Measurements from ENCODE around the gene AHR. TPM values are rescaled to one million over a fixed set of nuclear protein-coding genes. Genes with fewer than 3 reads are reported as not detected.

Gene AHR
- 84.7 and 96.4 TPM in 2 replicates for total RNA-seq
- 38.3 TPM for polyA plus RNA-seq (2012)

DNA sequence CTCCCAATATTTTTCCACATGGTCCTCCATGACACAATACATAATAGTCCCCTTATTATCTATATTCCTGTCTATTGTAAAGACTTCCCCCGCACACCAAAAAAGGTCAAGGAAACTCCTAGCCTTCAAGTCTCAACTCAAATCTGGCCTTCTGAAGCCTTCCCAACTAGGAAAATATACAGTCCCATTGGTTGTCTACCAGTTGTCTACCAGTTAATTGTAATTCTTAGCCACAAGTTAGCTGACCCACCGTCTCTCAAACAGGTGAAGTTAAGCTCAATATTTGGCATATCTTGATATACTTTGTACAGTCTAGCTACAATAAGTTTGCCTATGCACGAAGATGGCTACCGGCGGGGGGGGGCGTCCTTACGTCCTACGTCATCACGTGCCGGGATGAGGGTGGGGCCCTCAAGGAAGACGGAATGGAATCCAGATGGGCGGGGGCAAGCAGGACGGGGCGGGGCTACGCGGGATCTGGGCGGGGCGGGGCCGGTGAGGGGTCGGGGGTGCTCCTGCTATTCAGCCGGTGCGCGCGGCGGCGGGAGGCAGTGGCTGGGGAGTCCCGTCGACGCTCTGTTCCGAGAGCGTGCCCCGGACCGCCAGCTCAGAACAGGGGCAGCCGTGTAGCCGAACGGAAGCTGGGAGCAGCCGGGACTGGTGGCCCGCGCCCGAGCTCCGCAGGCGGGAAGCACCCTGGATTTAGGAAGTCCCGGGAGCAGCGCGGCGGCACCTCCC is at the start of gene AHR:
Gene AHR (plus strand): TSS at position 551 of the 738 bp plus-strand sequence. CDS start 613 bp downstream, outside the sequence.
- peak; percentile 96 for DNase-seq (ENCODE audit: low read depth)

- no peak for DNase-seq (ENCODE audit: low read depth)
Measured at GRCh38 chr7:17253885-17254284, 44.6 kb upstream of the AHR start.

- no peak for DNase-seq (ENCODE audit: low read depth)
Measured at GRCh38 chr7:17255926-17256325, 42.5 kb upstream of the AHR start.

DNA sequence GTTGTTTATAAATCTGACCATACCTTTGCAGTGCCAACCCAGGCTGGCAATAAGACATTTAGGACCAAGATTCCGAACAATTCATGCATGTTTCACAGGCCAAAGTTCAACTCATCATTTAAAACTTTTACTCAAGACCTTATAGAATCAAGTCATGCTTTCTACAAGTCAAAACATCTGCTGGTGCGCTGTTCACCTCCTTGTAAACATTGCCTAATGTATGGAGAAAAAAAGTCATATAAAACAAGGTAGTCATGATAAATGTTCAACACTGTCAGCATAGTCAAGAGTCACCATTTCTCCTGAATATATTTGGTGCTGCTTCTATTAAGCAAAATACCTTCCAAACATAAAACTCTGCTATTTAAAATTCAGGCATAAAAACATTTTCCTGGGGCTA is 42.1 kb upstream of the AHR start:
- DNase-seq (ENCODE audit: low read depth): no peak

DNA sequence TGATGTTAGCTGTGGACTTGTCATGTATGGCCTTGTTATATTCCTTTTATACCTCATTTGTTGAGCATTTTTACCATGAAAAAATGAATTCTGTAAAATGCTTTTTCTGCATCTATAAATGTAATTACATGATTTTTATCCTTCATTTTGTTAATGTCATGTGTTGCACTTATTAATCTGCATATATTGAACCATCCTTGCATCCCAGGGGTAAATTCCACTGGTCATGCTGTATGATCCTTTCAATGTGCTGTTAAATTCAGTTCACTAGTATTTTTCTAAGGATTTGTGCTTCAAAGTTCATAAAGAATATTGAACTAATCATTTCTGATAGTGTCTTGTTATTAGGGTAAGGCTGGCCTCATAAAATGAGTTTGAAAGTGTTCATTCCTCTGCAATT is 31.9 kb upstream of the AHR start:
- no peak for DNase-seq (ENCODE audit: low read depth)

- DNase-seq (ENCODE audit: low read depth): peak; percentile 24
Measured at GRCh38 chr7:17269341-17270221, 28.9 kb upstream of the AHR start.

DNA sequence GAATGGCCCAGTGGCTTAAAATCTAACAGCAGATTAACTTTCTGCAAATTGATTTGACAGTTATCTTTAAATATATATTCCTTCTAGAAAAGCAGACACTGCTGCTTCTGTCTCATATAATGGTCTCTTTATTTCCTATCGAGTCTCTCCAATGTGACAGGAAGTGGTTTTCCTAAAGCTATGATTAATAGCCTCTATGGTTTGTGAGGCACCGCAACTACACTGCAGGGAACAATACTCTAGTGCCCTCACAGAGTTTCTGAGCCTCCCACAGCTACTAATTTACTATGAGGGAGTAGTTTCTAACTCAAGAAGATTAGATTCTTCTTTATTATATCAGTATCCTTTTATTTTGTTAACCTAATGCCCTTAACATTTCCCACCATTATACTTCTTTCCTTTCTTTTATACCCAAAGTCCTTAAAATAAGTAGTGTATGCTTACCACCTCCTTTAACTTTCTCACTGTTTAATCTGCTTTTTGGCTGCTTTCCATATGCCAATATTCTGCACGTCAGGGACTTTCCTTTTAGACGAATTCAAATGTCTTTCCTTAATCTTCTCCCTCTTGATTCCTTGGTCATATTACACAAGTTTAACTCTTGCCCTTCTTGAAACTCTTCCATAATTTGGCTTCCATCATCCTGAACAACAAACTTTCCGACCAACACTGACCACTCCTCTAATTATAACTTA is 23.8 kb upstream of the AHR start:
- DNase-seq (ENCODE audit: low read depth): peak; percentile 65

- peak; percentile 87 for DNase-seq (ENCODE audit: low read depth)
Measured at GRCh38 chr7:17275749-17276671, 22.4 kb upstream of the AHR start.

DNA sequence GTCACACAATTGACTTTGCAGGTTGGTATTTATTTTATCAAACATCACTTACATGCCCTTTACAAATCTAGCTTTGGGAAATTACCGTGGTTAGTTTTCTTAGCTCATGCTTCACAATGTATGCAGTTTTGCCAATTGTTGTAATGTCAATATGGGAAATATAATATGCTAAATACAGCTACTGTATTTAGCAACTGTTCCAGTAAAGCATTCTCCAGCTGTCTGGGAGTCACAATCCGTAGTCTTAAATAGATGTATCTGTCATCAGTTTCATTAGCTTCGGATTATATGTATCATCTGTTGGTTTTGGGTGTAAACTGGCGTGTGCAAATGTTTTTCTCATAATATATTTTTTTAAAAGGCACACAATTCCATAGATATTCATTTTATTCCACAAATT is 19.4 kb upstream of the AHR start:
- peak; percentile 73 for DNase-seq (ENCODE audit: low read depth)

- DNase-seq (ENCODE audit: low read depth): peak; percentile 69
Measured at GRCh38 chr7:17289074-17289645, 9.3 kb upstream of the AHR start.

DNA sequence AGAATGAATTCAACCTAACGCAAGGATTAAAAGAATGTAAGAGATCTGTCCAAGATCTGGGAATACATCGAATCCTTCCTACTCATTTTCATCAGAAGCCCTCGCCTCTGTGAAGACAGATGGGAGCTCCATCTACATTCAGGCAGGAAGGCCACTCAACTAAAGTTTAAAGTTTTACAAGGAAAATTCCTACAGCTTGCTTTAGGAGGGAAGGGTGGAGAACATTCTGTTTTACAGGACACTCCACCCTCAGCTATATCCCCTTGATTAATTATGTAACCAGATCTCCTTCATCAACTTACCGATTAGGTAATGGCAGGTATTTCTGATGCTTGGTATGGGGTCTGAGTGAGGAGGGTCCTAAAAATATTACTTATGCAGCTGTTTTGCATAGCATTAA is 5.6 kb upstream of the AHR start:
- DNase-seq (ENCODE audit: low read depth): no peak

DNA sequence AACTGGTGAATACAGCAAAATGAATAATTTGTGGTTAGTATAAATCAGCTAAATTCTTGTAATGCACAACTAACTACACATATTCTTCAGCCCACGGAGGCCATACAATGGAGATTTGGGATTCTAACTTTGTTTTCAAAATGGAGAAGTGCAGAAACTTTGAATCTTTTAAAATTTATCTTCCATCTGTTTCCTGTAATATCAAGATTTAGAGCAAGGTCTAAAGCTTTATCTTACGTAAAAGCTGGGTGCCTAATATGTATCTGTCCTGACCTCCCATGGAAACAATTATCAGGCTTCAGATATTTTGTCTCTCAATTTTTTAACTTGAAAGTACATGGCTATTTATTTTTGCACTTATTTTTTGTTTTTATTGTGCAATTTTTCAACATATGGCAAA is 5.0 kb upstream of the AHR start:
- no peak for DNase-seq (ENCODE audit: low read depth)

DNA sequence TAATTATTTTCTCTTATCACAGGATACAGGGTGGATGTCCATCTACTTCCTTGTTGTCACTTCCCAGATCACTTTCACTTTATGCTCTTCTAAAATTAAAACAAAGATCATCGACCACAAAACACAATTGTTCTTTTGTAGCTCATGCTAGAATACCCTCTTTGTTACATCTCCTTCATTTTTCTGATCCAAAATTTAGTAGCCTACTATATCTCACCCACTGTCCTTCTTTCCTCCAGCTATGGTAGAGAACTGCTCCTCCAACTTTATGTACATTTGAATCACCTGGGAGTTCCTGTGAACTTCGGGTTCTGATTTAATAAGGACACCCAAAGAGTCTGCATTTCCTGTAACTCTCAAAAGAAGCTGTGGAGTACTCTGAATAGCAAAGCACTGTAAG is 1.2 kb upstream of the AHR start:
- peak; percentile 57 for DNase-seq (ENCODE audit: low read depth)

- peak; percentile 69 for DNase-seq (ENCODE audit: low read depth)
Measured at GRCh38 chr7:17298840-17299482, 509 bp downstream of the AHR start.

GRCh38 chr7:17299483-17299991 is 1.1 kb downstream of the AHR start:
- DNase-seq (ENCODE audit: low read depth): peak; percentile 61

- DNase-seq (ENCODE audit: low read depth): no peak
Measured at GRCh38 chr7:17300012-17300411, 1.6 kb downstream of the AHR start.

- no peak for DNase-seq (ENCODE audit: low read depth)
Measured at GRCh38 chr7:17300437-17300836, 2.0 kb downstream of the AHR start.

DNA sequence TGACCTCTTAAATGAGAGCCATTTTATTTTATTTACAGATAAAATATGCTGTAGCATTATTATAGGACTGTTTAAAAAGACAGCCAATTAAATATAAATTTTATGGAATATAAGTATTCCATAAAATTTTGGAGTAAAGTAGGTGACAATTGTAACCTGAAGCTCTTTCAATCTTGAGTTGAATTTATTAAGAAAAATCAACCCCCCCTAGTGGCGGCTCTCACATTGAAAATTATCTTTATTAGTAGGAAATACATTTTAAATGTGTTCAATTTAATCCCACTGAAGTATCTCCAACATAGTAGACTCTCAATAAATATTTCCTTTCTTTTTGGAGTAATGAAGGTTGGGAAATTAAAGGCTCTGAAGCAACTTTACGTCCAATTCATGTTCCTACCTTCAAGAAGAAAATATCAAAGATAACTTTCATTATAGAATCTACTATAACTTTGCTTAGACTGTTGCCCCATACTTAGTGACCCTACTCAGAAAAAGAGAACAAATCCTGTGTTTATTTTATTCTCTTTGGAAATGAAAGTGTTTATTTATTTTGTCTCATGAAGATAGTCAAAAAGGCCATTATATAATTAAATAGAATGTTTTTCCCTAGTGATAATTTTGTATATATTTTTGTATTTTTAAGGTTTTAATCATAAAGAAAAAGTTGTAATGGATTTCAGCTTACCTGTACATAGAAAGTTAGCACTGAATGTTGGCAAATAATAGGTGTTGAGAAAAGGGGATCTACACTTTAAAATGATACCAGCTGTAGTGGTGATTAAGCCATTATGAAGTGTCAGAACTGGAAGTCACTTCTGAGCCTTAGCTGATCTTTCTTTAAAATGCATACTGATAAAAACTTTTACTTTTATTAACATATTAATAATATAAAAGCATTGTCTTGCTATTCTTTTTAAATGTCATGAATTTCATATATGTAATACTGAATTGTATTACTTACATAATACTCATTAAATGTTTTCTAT is 3.3 kb downstream of the AHR start:
- DNase-seq (ENCODE audit: low read depth): peak; percentile 74

Data from myocyte (in vitro differentiated cells).